ENCODE data around the gene NOX4.
"Not testable (repeated sequence)": the region's sequence is repeated elsewhere in the genome, so short reads cannot be mapped to it uniquely, and the experiment has no call there.

NOX4 gene

GRCh38 chr11:89288004-89288403 is 203.2 kb downstream of the NOX4 start:
- not testable (repeated sequence) for DNase-seq

GRCh38 chr11:89286601-89287000 is 204.6 kb downstream of the NOX4 start:
- not testable (repeated sequence) for DNase-seq

GRCh38 chr11:89281032-89281677 is 210.0 kb downstream of the NOX4 start:
- DNase-seq, result not testable (repeated sequence)

GRCh38 chr11:89279176-89279575 is 212.0 kb downstream of the NOX4 start:
- no peak for DNase-seq

GRCh38 chr11:89275966-89276365 is 215.2 kb downstream of the NOX4 start:
- no peak for DNase-seq
